ENCODE results near the gene ME3. TPM values are rescaled to one million over a fixed set of nuclear protein-coding genes. Genes with fewer than 3 reads are reported as not detected.
"Not testable (repeated sequence)": the region's sequence is repeated elsewhere in the genome, so short reads cannot be mapped to it uniquely, and the experiment has no call there.

ME3 gene
- total RNA-seq, 1 donor from 2014 or later, result 49.6 TPM

DNA sequence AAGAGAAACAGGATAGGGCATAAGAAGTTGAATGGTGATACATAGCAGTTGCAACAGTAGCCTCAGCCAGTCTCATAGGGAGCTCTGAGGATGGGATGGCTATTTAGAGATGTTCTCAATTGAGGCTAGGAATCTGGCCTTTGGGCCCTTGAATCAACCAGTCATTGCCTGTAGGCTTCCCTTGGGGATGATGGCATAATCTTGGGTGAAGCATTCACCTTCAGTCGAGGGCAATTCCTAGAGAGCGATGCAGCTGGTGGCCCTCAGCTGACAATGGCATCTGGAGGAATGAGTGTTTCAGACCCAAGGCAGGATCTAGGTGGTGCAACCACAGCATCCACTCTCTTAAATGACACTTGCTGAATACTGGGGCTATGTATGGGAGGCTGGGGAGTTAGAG lies 236.7 kb downstream of the ME3 start:
- peaks cover 3% of the 10 kb centered on the region for H3K36me3 ChIP-seq
- DNase-seq (ENCODE audit: low spot score), result no peak
- H3K27me3 ChIP-seq, result no peaks in the 10 kb centered on the region
- no peak for TF ChIP-seq EZH2phosphoT487 (IDR thresholded peaks at IDR 0.05)
- TF ChIP-seq EZH2 (IDR thresholded peaks at IDR 0.05), result no peak
- TF ChIP-seq, protein P1, sequence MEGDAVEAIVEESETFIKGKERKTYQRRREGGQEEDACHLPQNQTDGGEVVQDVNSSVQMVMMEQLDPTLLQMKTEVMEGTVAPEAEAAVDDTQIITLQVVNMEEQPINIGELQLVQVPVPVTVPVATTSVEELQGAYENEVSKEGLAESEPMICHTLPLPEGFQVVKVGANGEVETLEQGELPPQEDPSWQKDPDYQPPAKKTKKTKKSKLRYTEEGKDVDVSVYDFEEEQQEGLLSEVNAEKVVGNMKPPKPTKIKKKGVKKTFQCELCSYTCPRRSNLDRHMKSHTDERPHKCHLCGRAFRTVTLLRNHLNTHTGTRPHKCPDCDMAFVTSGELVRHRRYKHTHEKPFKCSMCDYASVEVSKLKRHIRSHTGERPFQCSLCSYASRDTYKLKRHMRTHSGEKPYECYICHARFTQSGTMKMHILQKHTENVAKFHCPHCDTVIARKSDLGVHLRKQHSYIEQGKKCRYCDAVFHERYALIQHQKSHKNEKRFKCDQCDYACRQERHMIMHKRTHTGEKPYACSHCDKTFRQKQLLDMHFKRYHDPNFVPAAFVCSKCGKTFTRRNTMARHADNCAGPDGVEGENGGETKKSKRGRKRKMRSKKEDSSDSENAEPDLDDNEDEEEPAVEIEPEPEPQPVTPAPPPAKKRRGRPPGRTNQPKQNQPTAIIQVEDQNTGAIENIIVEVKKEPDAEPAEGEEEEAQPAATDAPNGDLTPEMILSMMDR (IDR thresholded peaks at IDR 0.05), result no peak
- no peaks in the 10 kb centered on the region for H3F3A ChIP-seq (ENCODE audit: low read depth)
- H3K9me3 ChIP-seq (ENCODE audit: low read depth), result no peaks in the 10 kb centered on the region
- no peak overlapping the region for H3K9ac ChIP-seq
- H3K27ac Mint-ChIP-seq, result no peak overlapping the region
- H3K4me3 ChIP-seq, result no peak overlapping the region
- no peak overlapping the region for H3K27ac ChIP-seq
- peaks cover 4% of the 10 kb centered on the region for H3K36me3 Mint-ChIP-seq
- H3K4me1 Mint-ChIP-seq, result peaks cover 5% of the 10 kb centered on the region
- no peaks in the 10 kb centered on the region for H3K27me3 Mint-ChIP-seq (ENCODE audit: insufficient read depth, low read depth)
- H3K4me3 Mint-ChIP-seq, result no peak overlapping the region
- H3K4me2 ChIP-seq, result no peak overlapping the region
- H3K9me3 Mint-ChIP-seq, result peaks cover 4% of the 10 kb centered on the region
- H4K20me1 ChIP-seq (ENCODE audit: low read depth), result no peaks in the 10 kb centered on the region
- H3K79me2 ChIP-seq (ENCODE audit: low read depth), result no peaks in the 10 kb centered on the region
- H3K4me1 ChIP-seq, result no peaks in the 10 kb centered on the region
- H2AFZ ChIP-seq (replicated peaks), result no peak overlapping the region

DNA sequence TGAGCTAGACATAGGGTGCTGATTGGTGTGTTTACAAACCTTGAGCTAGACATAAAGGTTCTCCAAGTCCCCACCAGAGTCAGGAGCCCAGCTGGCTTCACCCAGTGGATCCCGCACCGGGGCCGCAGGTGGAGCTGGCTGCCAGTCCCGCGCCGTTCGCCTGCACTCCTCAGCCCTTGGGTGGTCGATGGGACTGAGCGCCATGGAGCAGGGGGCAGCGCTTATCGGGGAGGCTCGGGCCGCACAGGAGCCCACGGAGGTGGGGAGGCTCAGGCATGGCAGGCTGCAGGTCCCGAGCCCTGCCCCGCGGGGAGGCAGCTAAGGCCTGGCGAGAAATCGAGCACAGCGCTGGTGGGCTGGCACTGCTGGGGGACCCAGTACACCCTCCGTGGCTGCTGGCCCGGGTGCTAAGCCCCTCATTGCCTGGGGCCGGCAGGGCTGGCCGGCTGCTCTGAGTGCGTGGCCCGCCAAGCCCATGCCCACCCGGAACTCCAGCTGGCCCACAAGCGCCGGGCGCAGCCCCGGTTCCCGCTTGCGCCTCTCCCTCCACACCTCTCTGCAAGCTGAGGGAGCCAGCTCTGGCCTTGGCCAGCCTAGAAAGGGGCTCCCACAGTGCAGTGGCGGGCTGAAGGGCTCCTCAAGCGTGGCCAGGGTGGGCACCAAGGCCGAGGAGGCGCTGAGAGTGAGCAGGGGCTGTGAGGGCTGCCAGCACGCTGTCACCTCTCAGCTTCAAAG lies 238.9 kb downstream of the ME3 start:
- not testable (repeated sequence) for H3K27ac Mint-ChIP-seq; H3K4me3 ChIP-seq; H3K4me2 ChIP-seq; H3K4me3 Mint-ChIP-seq; H3K36me3 ChIP-seq; H3K27ac ChIP-seq; H4K20me1 ChIP-seq (ENCODE audit: low read depth); H3K9me3 Mint-ChIP-seq; DNase-seq (ENCODE audit: low spot score); H3K27me3 Mint-ChIP-seq (ENCODE audit: insufficient read depth, low read depth); H3K79me2 ChIP-seq (ENCODE audit: low read depth); H2AFZ ChIP-seq (replicated peaks); H3K9ac ChIP-seq; H3K9me3 ChIP-seq (ENCODE audit: low read depth); H3F3A ChIP-seq (ENCODE audit: low read depth); H3K4me1 Mint-ChIP-seq; H3K36me3 Mint-ChIP-seq; H3K27me3 ChIP-seq; H3K4me1 ChIP-seq

DNA sequence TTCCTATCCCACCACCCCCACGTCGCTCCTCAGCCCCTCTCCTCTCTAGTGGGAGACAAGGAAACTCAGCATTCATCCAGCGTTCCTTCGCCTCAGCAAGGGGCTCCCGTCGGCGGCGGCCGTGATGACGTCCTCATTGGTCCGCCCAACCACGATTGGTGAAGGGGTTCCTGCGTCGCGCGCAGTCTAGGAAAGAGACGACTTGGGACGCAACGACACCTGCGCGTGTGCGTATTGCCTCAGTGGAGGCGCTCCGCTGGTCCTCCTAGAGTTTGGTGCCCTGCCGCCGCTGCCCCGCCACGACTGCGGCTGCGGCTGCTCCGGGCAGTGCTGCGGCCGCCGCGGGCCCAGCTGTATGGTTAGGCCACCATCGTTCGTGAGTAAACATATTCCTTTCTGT lies 241.2 kb downstream of the ME3 start:
- no peaks in the 10 kb centered on the region for H3K79me2 ChIP-seq (ENCODE audit: low read depth)
- H3K9me3 ChIP-seq (ENCODE audit: low read depth), result no peaks in the 10 kb centered on the region
- no peak overlapping the region for H2AFZ ChIP-seq (replicated peaks)
- H3F3A ChIP-seq (ENCODE audit: low read depth), result no peaks in the 10 kb centered on the region
- no peaks in the 10 kb centered on the region for H3K27me3 Mint-ChIP-seq (ENCODE audit: insufficient read depth, low read depth)
- H3K9ac ChIP-seq, result no peak overlapping the region
- H3K4me1 ChIP-seq, result no peaks in the 10 kb centered on the region
- H3K4me1 Mint-ChIP-seq, result no peaks in the 10 kb centered on the region
- no peak overlapping the region for H3K27ac ChIP-seq
- H3K27ac Mint-ChIP-seq, result no peak overlapping the region
- H3K27me3 ChIP-seq, result no peaks in the 10 kb centered on the region
- no peak for DNase-seq (ENCODE audit: low spot score)
- H3K4me3 ChIP-seq, result no peak overlapping the region
- no peak for TF ChIP-seq EZH2phosphoT487 (IDR thresholded peaks at IDR 0.05)
- TF ChIP-seq EZH2 (IDR thresholded peaks at IDR 0.05), result no peak
- TF ChIP-seq, protein P1 (IDR thresholded peaks at IDR 0.05), result no peak
- peaks cover 8% of the 10 kb centered on the region for H3K36me3 Mint-ChIP-seq
- H3K4me3 Mint-ChIP-seq, result no peak overlapping the region
- H4K20me1 ChIP-seq (ENCODE audit: low read depth), result no peaks in the 10 kb centered on the region
- H3K36me3 ChIP-seq, result no peaks in the 10 kb centered on the region
- H3K9me3 Mint-ChIP-seq, result peaks cover 10% of the 10 kb centered on the region
- no peak overlapping the region for H3K4me2 ChIP-seq

DNA sequence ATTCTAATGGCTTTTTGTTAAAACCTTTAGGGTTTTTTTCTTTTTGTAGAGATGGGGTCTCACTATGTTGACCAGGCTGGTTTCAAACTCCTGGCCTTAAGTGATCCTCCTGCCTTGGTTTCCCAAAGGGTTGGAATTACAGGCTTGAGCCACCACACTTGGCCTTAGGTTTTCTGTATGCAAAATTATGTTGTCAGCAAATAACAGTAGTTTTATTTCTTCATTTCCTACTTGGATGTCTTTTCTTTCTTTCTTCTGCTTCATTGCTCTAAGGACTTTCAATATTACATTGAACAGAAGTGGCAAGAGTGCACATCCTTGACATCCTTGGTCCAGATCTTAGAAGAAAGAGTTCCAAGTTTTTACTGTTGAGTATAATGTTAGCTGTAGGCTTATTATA lies 245.0 kb downstream of the ME3 start:
- H3K36me3 ChIP-seq, result peaks cover 4% of the 10 kb centered on the region
- H4K20me1 ChIP-seq (ENCODE audit: low read depth), result no peaks in the 10 kb centered on the region
- no peaks in the 10 kb centered on the region for H3K4me1 Mint-ChIP-seq

DNA sequence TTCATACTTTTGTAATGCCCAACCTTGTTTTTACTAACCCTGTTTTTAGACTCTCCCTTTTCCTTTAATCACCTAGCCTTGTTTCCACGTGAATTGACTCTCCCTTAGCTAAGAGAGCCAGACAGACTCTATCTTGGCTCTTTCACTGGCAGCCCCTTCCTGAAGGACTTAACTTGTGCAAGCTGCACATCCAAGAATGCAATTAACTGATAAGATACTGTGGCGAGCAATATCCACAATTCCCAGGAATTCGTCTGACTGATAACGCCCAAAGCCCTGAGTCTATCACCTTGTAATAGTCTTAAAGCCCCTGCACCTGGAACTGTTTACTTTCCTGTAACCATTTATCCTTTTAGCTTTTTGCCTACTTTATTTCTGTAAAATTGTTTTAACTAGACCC lies 248.9 kb downstream of the ME3 start:
- H3K4me1 ChIP-seq; H3K9ac ChIP-seq; H3K9me3 ChIP-seq (ENCODE audit: low read depth); H3K9me3 Mint-ChIP-seq; DNase-seq (ENCODE audit: low spot score); H2AFZ ChIP-seq (replicated peaks); H3K36me3 Mint-ChIP-seq; H3K27me3 ChIP-seq; H3K36me3 ChIP-seq; H3K27ac ChIP-seq; H3F3A ChIP-seq (ENCODE audit: low read depth); H3K4me3 ChIP-seq; H3K27me3 Mint-ChIP-seq (ENCODE audit: insufficient read depth, low read depth); H3K4me1 Mint-ChIP-seq; H3K4me3 Mint-ChIP-seq; H3K79me2 ChIP-seq (ENCODE audit: low read depth); H4K20me1 ChIP-seq (ENCODE audit: low read depth); H3K4me2 ChIP-seq: not testable (repeated sequence)
- H3K27ac Mint-ChIP-seq, result peak overlapping the region; percentile 17

More for the DNA sequence above, 245.0 kb downstream of the ME3 start:
- no peak for DNase-seq (ENCODE audit: low spot score)
- Mint-ChIP-seq H3K27me3 (ENCODE audit: insufficient read depth, low read depth) (no peaks in the 10 kb centered on the region), H3K36me3 (peaks cover 8% of the 10 kb centered on the region), H3K27ac (no peak overlapping the region), H3K9me3 (peaks cover 10% of the 10 kb centered on the region), H3K4me3 (no peak overlapping the region)
- no peak overlapping the region for H3K27ac ChIP-seq
- no peak overlapping the region for H3K4me2 ChIP-seq
- H3K27me3 ChIP-seq, result no peaks in the 10 kb centered on the region
- H2AFZ ChIP-seq (replicated peaks), result no peak overlapping the region
- no peaks in the 10 kb centered on the region for H3F3A ChIP-seq (ENCODE audit: low read depth)
- no peak overlapping the region for H3K9ac ChIP-seq
- H3K4me3 ChIP-seq, result no peak overlapping the region
- no peaks in the 10 kb centered on the region for H3K79me2 ChIP-seq (ENCODE audit: low read depth)
- no peaks in the 10 kb centered on the region for H3K9me3 ChIP-seq (ENCODE audit: low read depth)
- no peak for TF ChIP-seq EZH2 (IDR thresholded peaks at IDR 0.05)
- TF ChIP-seq, protein P1 (IDR thresholded peaks at IDR 0.05), result no peak
- no peak for TF ChIP-seq EZH2phosphoT487 (IDR thresholded peaks at IDR 0.05)
- peaks cover 4% of the 10 kb centered on the region for H3K4me1 ChIP-seq

Data from neural progenitor cell (in vitro differentiated cells).